GM18498 (cell line): Measurements from ENCODE around the gene PDE5A.
"Not testable (repeated sequence)": the region's sequence is repeated elsewhere in the genome, so short reads cannot be mapped to it uniquely, and the experiment has no call there.

ENCODE experiments used
- ATAC-seq: cut with Tn5 transposase; IDR thresholded peaks from one replicate; pipeline ENCODE4 v1.9.1; 2021; ENCODE audit warnings: mild to moderate bottlenecking, moderate library complexity; ENCODE audit not compliant: unreplicated experiment

Gene PDE5A

DNA sequence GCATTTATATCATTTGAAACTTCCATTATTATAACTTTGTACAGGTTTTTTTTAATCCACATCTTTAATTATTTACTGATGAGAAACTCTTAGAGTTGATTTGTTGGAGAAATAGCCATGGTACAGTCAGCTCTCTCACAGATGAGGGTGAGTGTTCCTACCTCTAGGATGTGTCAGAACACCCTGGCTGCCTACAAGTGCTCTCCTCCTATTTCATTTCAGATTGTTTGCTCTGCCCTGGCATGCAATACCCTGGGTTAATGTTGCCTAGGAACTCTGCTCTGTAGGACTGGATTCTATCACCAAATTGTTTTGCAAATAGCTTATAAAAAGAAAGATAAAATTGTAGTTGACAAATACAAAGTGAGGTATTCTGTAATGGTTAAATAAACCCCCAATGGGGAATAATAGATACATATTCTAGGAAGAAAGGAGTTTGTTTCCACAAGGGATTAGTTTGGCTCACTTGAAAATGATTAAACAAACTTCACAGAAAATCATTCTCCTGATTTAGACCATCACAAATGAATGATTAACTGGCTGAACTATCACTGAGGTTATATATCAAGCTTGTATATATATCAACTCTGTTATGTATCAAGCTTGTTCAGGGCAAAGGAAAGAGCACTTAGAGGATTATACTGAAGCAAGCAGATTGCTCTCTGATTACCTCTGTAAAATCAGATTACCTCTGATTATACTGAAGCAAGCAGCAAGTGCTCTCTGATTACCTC is 150.0 kb downstream of the PDE5A start:
- no peak for ATAC-seq

DNA sequence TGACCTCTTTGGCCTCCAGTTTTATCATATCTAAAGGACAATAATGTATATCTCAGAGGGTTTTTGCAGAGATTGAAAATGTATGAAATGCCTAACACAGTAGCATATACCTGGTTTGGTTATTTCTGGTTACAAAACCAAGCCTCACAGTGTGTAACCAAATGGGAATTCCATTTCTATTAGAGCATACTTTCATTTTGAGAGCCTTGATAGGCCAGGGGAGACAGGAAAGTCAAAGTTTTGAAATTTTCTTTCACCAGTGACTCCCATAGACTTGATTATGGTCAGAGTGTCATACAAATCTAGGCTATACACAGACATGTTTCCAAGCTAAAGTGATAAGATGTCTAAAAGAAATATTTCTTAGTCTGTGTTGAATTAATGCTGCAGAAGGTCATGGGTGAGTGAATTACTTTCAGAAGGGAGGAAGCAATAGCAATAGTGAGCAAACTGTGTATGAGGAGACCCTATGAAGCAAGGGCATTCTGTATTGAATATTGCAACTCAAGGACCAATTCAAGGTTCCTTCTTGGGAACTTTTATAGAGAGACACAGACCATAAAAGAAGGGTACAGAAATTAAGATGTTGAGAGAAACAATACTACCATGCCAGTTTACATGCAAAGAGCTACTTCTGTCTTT is 151.1 kb downstream of the PDE5A start:
- ATAC-seq = no peak

DNA sequence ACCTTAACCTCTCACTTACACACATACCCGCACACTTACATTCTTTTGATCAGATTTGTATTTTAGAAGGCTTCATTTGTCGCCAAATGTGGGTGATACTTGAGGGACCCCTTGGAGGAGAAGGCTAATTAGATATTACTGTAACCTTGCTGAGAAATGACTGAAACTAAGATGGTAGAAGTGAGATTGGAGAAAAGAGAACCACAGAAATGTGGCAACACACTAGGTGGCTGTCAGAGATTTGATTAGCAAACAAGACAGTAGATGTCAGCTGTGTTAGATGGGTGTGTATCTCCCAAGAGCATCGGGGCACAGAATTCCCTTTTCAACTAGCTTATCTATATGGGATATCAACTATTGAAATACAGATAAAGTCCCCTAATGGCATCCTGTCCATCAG is 157.3 kb downstream of the PDE5A start:
- ATAC-seq = peak; percentile 73

DNA sequence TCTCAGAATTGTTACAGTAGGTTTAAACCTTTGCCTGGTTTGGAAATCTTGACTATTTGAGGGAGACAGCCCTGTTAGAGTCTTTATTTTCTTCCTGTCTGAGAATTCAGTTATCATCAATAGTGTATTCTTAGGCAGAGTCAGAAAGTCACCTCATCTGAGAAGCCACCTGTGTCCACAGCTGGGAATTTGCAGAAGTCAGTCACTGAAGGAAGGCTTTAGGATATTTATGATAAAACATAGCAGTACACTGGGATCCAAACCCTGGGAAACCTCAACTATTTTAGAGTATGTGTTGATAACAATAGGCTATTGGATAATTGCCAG is 157.9 kb downstream of the PDE5A start:
- peak; percentile 49 for ATAC-seq

DNA sequence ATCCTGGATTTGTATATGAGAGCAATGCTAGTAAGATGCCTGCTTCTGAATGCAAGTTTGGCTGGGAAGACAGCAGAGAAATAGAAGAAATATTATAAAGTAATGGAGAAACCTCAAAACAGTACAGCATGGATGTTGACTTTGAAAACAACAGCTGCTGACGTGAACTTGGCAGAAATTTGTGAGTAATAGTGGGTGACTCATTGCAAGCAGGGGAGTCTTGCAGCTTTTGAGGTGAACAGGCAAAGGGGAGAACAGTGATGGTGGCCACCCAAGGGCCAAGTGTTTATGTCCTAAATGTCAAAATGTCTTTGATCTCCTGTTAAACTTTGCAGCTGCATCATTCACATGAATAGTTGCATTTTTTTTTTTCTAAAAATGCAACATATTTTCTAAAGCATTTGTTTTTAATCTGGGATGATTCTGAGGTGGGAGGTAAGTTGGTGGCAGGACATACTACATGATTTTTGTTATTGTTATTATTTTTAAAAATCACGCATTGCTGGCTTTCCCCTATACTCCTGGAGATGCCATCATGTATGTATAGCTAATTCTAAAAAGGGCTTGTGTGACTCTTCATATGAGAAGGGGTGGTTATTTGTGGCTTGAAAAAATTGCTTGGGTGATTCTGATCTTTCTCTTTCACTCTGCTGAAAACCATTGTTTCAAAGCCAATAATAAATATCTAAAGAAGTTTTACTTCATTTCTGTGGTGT is 158.4 kb downstream of the PDE5A start:
- peak; percentile 83 for ATAC-seq

DNA sequence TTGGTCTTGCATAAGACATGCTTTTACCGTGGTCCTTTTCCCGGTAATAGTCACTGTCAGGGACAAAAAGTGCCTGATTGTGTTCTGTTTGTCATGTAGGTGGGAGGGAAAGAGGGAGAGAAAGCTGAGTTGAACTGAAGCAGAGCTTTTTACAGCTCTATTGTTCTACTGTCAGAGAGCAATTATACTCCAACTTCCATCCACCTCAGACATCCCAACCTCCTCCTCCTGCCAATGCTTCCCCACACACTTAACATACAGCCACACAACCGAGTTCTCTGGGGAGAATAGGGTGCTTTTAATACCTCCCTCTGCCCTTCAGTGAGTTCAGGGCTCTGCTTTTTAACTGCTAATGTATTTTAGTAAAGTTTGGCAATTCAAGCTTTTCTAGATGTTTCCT is 159.6 kb downstream of the PDE5A start:
- not testable (repeated sequence) for ATAC-seq

DNA sequence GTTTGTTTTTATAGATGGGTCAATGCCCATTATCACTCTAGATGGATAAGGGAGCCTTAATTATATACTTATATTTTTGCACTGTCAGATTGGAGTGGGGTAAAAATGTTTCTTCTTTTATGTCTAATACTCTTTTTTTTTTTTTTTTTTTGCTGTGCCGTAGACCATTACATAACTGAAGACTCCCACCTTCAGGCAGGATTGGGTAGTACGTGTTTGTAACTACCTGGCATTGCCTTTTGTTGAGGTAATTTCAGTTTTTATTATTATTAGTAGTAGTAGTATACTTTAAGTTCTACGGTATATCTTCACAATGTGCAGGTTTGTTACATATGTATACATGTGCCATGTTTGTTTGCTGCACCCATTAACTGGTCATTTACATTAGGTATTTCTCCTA is 165.9 kb downstream of the PDE5A start:
- peak; percentile 51 for ATAC-seq

DNA sequence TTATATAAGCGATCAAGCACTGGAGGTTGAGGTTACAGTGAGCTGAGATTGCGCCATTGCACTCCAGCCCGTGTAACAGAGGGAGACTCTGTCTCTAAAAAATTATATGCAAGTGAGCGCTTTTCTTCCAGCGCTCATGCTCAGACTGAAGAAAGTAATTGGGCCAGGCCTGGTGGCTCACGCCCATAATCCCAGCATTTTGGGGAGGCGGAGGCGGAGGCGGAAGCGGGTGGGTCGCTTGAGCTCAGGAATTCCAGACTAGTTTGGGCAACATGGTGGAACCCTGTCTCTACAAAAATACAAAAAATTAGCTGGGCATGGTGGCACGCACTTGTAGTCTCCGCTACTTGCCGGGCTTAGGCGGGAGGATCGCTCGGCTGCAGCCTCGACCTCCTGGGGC is 172.9 kb downstream of the PDE5A start:
- not testable (repeated sequence) for ATAC-seq

DNA sequence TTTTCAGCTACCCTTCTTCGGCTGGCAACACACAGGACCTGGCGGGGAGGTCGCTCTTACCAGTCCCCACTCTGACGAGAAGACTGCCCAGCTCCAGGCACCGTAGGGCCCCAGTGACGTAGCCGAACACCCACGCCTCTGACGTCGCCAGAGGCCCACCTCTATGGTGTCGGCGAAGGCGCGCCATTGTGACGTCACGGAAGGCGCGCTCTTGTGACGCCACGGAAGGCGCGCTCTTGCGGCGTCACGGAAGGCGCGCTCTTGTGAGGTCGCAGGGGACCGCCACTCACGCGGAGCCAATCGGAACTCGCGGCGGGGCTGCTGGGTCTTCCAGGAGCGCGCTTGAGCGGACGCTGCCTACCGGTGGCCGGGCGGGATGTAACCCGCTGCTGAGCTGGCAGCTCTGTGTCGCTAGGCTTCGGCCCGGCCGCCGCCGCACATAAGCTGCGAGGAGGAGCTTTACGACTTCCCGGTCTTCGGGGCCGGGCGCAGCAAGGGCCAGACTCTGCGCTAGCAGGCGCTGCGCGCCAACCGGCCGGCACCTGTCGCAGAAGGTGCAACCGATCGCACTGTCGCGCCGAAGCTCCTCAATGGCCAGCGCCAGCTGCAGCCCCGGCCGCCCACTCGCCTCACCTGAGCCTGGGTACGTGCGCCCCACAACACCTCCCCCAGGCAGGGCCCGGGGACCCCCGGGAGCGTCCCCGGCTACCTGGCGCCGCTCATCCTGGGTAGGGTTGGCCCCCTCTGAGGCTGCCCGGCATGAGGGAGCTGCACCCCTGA is 173.9 kb downstream of the PDE5A start:
- peak; percentile 100 for ATAC-seq

DNA sequence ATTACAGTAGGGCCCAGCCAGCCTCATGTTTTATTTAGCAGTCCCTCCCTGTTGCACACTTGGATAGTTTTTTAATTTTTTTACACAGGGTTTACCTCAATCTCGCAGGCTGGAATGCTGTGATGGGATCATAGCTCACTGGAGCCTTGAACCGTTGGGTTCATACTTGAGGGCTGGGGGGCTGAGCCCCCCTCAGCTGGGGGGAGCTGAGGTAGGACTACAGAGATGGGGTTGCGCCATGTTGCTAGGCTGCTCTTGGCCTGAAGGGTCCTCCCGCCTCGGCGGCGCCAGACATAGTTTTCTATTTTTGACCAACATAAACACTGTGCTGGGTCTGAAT is 174.5 kb downstream of the PDE5A start:
- ATAC-seq = peak; percentile 13

DNA sequence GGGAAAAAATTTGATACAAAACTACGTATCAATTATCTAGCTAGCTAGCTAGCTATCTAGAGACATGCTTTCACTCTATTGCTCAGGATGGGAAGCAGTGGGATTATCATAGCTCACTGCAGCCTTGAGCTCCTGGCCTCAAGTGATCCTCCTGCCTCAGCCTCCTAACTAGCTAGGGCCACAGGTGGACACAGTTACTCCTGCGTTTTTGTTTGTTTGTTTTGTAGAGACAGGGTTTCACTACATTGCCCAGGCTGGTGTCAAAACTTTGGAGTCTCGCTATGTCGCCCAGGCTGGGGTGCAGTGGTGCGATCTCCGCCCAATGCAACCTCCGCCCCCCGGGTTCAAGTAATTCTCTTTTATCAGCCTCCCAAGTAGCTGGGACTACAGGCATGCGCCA is 175.3 kb downstream of the PDE5A start:
- not testable (repeated sequence) for ATAC-seq

DNA sequence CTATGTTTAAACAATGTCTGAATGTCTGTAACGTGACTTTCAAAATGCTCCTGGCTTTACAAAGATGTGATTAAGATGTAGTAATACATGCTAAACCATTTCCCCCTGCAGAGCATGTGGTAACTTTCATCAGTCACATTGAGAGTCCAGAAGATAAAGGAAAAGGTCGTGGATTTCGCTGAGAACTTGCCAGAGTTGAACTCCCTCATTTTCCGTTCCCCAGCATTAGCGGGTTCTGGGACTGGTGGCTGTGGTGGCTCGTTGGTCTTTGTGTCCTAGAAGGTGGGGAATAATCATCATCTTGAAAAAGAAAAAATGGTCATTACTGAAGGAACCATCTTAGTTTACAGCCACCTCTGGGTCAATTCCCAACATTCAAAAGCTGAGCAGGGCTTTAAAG is 178.8 kb downstream of the PDE5A start:
- ATAC-seq = not testable (repeated sequence)
